ACC112 (cell line): Measurements from ENCODE around the gene ATP13A1.

Source experiments
- H2AFZ ChIP-seq: fragments of 200-600 bp; sonication (generic); one replicate; pipeline ENCODE4 v1.6.0; 2017; ENCODE audit warnings: antibody characterized with exemption, low read length; ENCODE audit not compliant: unreplicated experiment
- H3K27ac ChIP-seq: fragments of 200-600 bp; sonication (generic); 2 replicates; pipeline ENCODE4 v1.5.1; 2014; ENCODE audit warnings: low read depth, mild to moderate bottlenecking, antibody characterized with exemption, low read length, moderate library complexity
- H3K27me3 ChIP-seq: fragments of 200-600 bp; sonication (generic); 2 replicates; pipeline ENCODE4 v1.6.1; 2014; ENCODE audit warnings: mild to moderate bottlenecking, antibody characterized with exemption, low read length, moderate library complexity, mixed read lengths; ENCODE audit not compliant: insufficient read depth
- H3K36me3 ChIP-seq: fragments of 200-600 bp; sonication (generic); 2 replicates; pipeline ENCODE4 v1.6.1; 2016; ENCODE audit warnings: mild to moderate bottlenecking, antibody characterized with exemption, low read length, moderate library complexity, mixed read lengths; ENCODE audit not compliant: insufficient read depth
- H3K4me1 ChIP-seq: fragments of 200-600 bp; sonication (generic); one replicate; pipeline ENCODE4 v1.6.1; 2016; ENCODE audit warnings: low read length, mixed read lengths; ENCODE audit not compliant: insufficient read depth, unreplicated experiment, control insufficient read depth
- H3K4me3 ChIP-seq: fragments of 200-600 bp; sonication (generic); 2 replicates; pipeline ENCODE4 v1.5.1; 2014; ENCODE audit warnings: mild to moderate bottlenecking, low read depth, low read length
- H3K79me2 ChIP-seq: fragments of 200-600 bp; sonication (generic); one replicate; pipeline ENCODE4 v1.6.0; 2016; ENCODE audit warnings: low read length; ENCODE audit not compliant: control insufficient read depth, unreplicated experiment, insufficient read depth

The ATP13A1 gene

DNA sequence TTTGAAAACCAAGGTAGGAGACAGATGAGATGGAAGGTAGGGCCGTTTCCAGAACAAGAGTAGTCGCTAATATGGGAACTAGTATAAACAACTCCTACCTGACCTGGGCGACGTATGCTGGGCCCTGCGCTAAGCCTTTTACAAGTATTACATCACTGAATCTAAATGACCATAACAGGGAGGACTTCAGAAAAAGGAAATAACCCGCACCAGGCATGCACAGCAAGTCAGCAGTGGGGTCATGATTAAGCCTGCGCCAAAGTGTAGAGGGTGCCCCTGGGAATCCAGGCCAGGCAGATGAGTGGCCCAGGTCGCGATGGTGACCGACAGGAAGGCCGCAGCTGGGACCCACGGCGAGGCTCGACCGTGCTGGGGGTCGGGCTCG lies 613 bp downstream of the ATP13A1 start:
- Histone ChIP-seq H3K27ac (peak overlapping the region; percentile 89), H3K79me2 (peaks cover 27% of the 10 kb centered on the region), H3K4me1 (peaks cover 14% of the 10 kb centered on the region), H3K4me3 (peak overlapping the region; percentile 99), H2AFZ (peak overlapping the region; percentile 81), H3K27me3 (no peaks in the 10 kb centered on the region), H3K36me3 (0 out of 2 replicates have a peak, but pooled peaks cover 6% of the 10 kb centered on the region)

DNA sequence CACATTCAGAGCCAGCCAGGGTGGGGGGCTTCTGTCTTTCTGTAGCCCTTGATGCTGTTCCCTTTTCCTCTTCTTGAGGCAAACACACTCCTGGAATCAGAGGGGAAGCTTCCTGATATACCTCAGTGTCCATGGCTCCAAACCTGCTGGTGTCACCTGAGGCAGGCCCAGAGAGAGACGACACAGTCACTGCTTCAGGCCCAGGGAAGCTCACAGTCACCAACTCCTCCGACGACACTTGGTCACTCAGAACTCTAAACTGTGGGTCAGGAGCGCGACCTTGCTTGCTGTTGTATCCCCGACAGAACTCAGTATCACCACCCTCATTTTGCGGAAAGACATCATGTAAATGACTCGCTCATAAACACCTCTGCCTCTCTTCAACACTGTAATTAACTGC lies 1.1 kb downstream of the ATP13A1 start:
- Histone ChIP-seq H3K79me2 (peaks cover 27% of the 10 kb centered on the region), H3K27ac (no peak overlapping the region), H2AFZ (no peak overlapping the region), H3K4me1 (peaks cover 14% of the 10 kb centered on the region), H3K27me3 (no peaks in the 10 kb centered on the region), H3K4me3 (peak overlapping the region; percentile 99), H3K36me3 (0 out of 2 replicates have a peak, but pooled peaks cover 6% of the 10 kb centered on the region)

DNA sequence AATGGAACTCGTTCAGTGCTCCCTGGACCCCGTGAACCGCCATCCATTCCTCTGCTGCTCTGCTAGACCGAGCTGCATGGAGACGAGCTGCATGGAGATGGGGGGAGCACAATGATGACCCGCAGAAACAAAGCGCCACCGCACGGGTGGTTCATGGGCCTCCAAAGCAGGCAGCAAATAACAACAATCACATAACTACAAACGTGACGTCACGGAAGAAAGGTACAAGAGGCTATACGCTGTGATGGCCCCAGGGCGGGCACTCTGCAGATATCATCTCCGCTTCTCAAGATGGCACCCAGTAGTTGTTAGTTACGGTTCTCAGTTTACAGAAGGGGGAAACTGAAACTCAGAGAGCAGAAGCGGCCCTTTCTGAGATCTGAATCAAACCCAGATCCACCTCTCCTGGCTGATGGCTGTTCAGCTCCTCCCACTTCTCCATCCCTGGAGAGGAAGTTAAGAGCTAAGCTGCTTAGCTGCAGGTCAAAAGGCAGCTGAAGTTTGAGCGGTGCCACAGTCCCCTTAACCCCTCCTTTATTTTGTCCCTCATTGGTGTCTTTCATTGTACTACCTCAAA lies 1.7 kb downstream of the ATP13A1 start:
- Histone ChIP-seq H3K79me2 (peaks cover 27% of the 10 kb centered on the region), H3K4me1 (peaks cover 14% of the 10 kb centered on the region), H3K27ac (no peak overlapping the region), H2AFZ (no peak overlapping the region), H3K27me3 (no peaks in the 10 kb centered on the region), H3K4me3 (peak overlapping the region; percentile 99), H3K36me3 (0 out of 2 replicates have a peak, but pooled peaks cover 6% of the 10 kb centered on the region)

GRCh38 chr19:19661141-19661674 lies 2.3 kb downstream of the ATP13A1 start:
- Histone ChIP-seq H3K79me2 (peaks cover 27% of the 10 kb centered on the region), H3K36me3 (0 out of 2 replicates have a peak, but pooled peaks cover 6% of the 10 kb centered on the region), H2AFZ (no peak overlapping the region), H3K4me1 (peaks cover 14% of the 10 kb centered on the region), H3K27me3 (no peaks in the 10 kb centered on the region), H3K27ac (no peak overlapping the region), H3K4me3 (peak overlapping the region; percentile 99)

DNA sequence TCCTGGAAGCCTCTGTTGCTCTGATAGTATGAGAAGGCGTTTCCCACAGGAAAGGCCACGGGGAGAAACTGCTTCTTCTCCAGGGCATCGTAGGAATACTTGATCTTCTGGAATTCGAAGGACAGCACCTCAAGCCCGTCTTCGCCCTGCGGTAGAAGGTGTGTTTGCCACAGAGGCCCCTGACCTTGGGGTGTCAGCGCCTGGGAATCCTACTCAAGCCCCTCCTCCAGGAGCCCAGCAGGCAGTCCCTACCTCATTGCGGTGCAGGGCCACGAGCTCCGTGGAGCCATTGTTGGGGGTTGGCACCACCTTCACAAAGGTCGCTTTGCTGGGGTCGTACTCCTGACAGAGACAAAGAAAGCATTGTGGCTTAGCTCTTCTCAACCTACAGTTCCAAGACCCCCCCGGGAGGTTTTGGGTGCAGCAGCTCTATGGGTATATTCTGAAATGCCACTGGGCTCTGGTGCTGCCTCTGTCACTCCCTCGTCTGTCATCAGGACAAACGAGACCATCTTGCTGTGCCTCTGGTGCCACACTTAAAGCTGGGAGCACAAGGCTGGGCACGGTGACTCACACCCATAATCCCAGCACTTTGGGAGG lies 3.7 kb downstream of the ATP13A1 start:
- Histone ChIP-seq H3K36me3 (0 out of 2 replicates have a peak, but pooled peaks cover 6% of the 10 kb centered on the region), H2AFZ (no peak overlapping the region), H3K4me3 (no peak overlapping the region), H3K27me3 (no peaks in the 10 kb centered on the region), H3K4me1 (peaks cover 14% of the 10 kb centered on the region), H3K79me2 (peaks cover 27% of the 10 kb centered on the region), H3K27ac (no peak overlapping the region)

DNA sequence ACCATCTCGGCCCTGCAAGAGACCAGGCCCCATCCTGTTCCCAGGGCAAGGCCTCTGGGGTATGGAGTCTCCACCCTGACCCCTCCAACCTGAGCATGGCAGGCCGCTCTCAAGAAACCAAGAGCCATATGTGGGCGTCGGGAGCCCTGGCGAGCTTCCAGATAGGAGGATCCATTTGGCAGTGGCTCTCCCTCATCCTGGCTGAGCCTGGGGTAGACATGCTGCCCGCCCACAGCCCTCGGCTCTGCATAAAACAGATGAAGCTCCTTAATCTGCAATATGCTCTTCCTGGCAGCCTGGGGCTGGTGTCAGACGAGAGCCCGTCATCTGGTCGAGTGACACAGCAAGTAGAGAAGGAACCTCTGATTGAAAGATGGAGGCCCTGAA lies 6.1 kb downstream of the ATP13A1 start:
- H3K27me3 ChIP-seq, result no peaks in the 10 kb centered on the region
- H3K36me3 ChIP-seq, result 0 out of 2 replicates have a peak, but pooled peaks cover 6% of the 10 kb centered on the region
- peaks cover 12% of the 10 kb centered on the region for H3K4me1 ChIP-seq
- H3K4me3 ChIP-seq, result no peak overlapping the region
- no peak overlapping the region for H3K27ac ChIP-seq
- peaks cover 15% of the 10 kb centered on the region for H3K79me2 ChIP-seq
- no peak overlapping the region for H2AFZ ChIP-seq

DNA sequence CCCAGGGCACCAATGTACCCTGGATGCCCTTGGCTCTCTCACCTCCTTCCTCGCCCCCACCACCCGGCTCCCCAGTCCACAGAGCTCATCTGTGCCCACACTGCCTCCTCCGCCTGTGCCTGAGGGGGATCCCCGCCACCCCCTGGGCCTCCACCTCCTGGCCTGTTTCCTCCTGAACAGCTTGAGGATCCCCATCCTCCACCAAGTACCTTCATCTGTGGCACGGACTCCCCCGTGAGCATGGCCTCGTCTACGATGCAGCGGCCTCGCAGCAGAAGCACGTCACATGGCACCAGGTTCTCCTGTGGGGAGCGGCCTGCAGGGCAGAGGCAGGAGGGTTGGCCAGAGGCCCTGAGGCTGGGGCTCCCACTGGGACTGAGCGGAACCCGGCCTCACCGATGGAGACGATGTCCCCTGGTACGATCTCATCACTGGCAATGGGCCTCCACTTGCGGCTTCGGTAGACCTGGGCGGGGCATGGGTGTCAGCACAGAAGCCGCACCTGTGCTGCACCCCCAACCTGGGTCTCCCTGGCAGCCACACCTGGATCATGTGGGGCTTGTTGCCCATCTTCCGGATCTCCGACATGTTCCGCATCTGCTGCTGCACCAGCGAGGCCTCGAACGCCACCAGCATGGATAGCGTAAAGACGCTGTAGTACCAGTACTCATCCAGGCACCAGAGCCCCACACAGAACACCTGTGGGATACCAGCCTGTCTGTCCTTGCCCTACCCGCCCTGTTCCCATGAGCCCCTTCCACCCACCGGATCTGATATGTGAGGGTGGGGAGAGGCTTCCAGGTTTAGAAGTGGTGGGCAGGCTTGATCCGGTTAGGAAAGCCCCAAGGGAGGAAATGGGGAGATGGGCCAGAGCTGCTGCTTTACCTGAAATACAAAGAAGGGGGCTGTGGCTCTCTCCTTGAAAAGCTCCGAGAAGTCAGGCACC lies 6.8 kb downstream of the ATP13A1 start:
- 0 out of 2 replicates have a peak, but pooled peaks cover 6% of the 10 kb centered on the region for H3K36me3 ChIP-seq
- H3K4me3 ChIP-seq, result no peak overlapping the region
- H3K27me3 ChIP-seq, result no peaks in the 10 kb centered on the region
- peaks cover 7% of the 10 kb centered on the region for H3K4me1 ChIP-seq
- H3K27ac ChIP-seq, result no peak overlapping the region
- H2AFZ ChIP-seq, result no peak overlapping the region
- peaks cover 8% of the 10 kb centered on the region for H3K79me2 ChIP-seq

DNA sequence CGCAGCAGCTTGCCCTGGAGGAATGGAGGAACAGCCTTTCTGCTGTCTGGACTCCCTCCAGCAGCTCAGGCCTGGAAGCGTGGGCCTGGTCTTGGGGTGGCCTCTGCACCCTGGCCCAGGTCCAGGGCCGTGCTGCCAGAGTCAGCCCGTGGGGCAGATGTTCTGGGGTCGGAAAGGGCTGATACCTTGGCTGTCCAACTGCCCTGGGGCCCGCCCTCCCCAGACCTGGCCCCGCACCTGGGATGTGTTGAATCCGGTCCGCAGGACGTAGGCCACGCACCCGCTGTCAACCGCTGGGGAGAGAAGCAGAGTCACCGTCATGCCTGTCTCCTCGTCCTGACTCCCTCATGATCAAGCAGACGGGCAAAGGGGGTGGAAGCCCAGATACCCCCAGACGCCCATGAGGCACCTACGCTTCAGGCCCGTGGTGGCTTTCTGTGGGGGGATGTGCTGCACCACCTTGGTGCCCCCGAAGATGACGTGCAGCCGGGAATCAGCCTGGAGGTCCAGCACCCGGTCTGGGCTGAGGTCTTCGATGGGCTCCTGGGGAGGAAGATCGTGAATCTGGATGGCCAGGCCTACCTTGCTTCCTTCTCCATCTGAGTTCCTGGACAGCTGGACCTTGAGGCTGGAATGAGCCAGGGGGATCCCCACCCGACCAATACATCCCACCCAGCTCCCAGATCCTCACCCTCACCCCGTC lies 7.7 kb downstream of the ATP13A1 start:
- H3K27ac ChIP-seq, result no peak overlapping the region
- 0 out of 2 replicates have a peak, but pooled peaks cover 6% of the 10 kb centered on the region for H3K36me3 ChIP-seq

DNA sequence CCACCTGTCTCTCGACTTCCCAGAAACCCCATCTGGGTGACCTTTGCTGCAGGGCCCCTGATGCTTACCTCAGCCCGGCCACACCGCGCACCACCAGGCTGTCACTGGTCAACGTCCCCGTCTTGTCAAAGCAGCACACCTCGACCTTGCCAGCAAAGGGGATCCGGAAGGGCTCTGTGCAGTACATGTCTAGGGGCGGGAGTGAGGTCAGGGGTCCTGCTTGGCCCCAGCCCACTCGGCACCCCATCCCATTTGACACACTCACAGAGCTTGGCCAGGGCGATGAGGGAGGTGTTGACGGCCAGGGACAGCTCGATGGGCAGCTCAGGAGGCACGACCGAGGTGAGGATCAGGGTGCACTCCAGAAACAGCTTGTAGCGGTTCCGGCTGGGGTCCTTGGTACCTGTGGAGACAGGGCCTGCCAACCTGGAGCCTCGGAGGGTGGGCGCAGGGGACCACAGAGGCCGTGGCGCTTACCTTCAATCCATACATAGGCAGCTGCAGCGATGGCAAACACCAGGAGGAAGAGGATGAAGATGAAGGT lies 8.4 kb downstream of the ATP13A1 start:
- Histone ChIP-seq H3K27me3 (no peaks in the 10 kb centered on the region), H3K27ac (no peak overlapping the region), H3K4me3 (no peak overlapping the region), H2AFZ (no peak overlapping the region), H3K79me2 (no peaks in the 10 kb centered on the region), H3K4me1 (no peaks in the 10 kb centered on the region), H3K36me3 (0 out of 2 replicates have a peak, but pooled peaks cover 6% of the 10 kb centered on the region)

More for the DNA sequence above, 7.7 kb downstream of the ATP13A1 start:
- Histone ChIP-seq H2AFZ (no peak overlapping the region), H3K4me1 (no peaks in the 10 kb centered on the region), H3K79me2 (no peaks in the 10 kb centered on the region), H3K4me3 (no peak overlapping the region), H3K27me3 (no peaks in the 10 kb centered on the region)

DNA sequence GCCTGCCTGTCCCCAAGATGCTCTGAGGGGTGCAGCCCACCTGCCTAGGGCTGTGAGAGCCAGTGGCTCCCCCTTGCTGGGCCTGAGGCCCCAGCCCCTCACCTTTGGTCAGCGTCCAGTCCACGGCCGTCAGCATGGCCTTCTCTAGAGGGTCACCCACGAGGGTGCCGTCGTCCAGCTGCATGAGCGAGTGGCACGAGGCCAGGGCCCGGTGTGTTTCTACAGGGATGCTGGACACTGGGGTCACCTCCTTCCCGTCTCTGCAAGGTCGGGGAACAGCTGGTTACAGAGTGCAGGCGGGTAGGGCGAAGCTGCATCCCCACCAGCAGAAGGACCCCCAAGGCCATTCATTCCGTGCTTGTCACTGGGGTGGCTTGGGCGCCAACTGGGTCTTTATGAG lies 9.0 kb downstream of the ATP13A1 start:
- H3K36me3 ChIP-seq, result 0 out of 2 replicates have a peak, but pooled peaks cover 6% of the 10 kb centered on the region
- H3K79me2 ChIP-seq, result no peaks in the 10 kb centered on the region
- no peaks in the 10 kb centered on the region for H3K4me1 ChIP-seq
- H2AFZ ChIP-seq, result no peak overlapping the region
- no peaks in the 10 kb centered on the region for H3K27me3 ChIP-seq
- no peak overlapping the region for H3K27ac ChIP-seq
- H3K4me3 ChIP-seq, result no peak overlapping the region
